Placental epithelial cell (primary cell): ENCODE measurements around the gene SERPINE1. TPM values are rescaled to one million over a fixed set of nuclear protein-coding genes. Genes with fewer than 3 reads are reported as not detected.

ENCODE experiments used
- small RNA-seq: library from RNA; depleted of rRNA; stranded (forward); fragments of <200 nt; gene quantifications from one replicate; pipeline ENCODE3, GENCODE V24; 2012
- total RNA-seq: library from RNA; depleted of rRNA; stranded (reverse); fragments of >200 nt; gene quantifications from 2 replicates; pipeline ENCODE4 v1.2.3, GENCODE V29; 2012

The SERPINE1 gene
- total RNA-seq = 183 and 2,094 TPM in 2 replicates

GRCh38 chr7:101126651-101127459 lies at the start of gene SERPINE1:
Gene SERPINE1 (plus strand): TSS chr7:101127104. CDS start chr7:101128394, 1,290 bp downstream.

GRCh38 chr7:101085162-101085964 lies 41.5 kb upstream of the SERPINE1 start, which contains the start of gene TRIM56:
Gene TRIM56 (plus strand): TSS chr7:101085481. CDS start chr7:101087313, 1,832 bp downstream.

DNA sequence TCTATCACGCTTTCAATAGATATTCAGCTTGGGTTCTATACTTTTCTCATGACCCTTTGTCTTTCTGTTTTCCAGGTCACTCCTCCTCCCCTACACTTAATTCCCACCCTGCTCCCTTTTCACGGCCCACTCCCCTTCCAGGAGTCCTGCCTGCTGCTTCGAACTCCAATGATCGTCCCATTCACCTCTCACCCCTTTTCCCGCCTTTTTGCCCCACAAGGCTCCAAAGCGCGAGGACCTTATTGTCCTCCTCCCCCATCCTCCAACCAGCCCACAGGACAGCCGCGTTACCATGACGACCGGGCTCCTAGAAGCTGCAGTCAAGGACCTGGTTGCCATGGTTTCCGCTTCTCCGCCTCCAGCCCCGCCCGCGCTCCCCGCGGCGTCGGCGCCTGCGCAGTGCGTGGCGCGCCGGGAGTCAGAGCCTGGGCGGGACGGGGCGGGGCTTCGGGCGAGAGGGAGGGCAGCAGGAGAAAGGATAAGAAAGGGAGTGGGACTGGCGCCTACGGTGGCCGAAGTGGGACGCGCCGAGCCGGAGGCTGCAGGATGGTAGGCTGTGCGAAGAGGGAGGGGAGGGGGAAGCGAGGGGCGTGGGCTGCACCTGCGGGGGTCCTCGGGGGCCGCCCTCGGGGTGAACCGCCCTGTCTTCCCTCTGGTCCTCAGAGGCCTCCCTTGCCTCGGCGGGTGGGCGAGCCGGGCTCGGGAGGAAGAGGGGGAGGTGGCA lies 27.2 kb downstream of the SERPINE1 start, which contains the start of gene AP1S1:
TSS of gene AP1S1 (plus strand) at position 508 of the 724 bp plus-strand sequence. CDS start at position 547, 39 bp downstream.

DNA sequence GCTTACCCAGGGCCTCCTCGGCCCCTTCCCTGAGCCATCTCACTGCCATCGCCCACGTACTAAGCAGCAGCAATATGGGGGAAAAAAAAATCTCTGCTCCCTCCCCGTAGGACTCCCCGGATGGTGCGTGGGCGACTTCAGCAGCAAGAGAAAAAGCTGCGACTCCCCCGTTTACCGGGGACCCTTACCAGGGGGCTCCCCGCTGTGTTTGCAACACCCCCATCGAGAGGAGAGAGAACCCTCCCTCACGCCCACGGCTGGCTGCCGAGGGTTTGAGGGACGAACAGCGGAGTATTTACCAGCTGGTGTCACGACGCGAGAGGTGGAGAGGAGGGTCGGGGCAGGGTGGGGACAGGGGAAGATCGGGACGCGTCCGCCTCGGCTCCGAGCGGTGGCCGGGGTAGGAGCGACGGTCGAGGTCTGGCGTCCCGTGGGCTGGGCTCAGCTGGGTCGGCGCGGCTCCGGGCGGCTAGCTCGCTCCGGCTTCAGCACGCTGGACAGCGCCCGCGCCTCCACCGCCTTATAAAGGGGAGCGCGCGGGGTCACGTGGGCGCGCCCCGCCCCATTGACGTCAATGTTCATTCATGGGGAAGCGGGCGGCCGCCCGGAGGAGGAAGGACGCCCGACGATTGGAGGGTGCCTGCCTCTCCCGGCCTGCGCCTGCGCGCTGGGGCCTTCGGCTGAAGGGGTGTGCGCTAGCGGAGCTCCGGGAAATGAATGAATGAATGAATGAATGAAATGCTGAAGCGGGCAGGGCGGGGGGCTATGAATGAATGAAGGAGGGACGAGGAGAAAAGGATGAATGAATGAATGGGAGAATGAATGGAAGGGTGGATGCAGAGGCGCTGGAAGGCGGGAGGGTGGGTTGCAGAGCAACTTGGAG lies 38.4 kb downstream of the SERPINE1 start, which contains the start of gene VGF:
TSS of gene VGF (minus strand) at position 495 of the 883 bp plus-strand sequence. CDS start 726 bp downstream, outside the sequence.

GRCh38 chr7:101180130-101180755 lies 53.3 kb downstream of the SERPINE1 start, which contains the start of gene NAT16:
Gene NAT16 (minus strand): TSS chr7:101180293. CDS start chr7:101174807, 5,486 bp downstream.

Small RNAs within 50 kb of the gene (small RNA-seq; reads per million reads assigned to genes)
- 0.12 reads per million for gene MIR4653

Other genes starting within 250 kb of the SERPINE1 start
- gene UFSP1, start 237.4 kb upstream of the SERPINE1 start, total RNA-seq = 9.3 and 11.0 TPM in 2 replicates
- gene ACHE, start 231.2 kb upstream of the SERPINE1 start, total RNA-seq = 1.5 and 2.0 TPM in 2 replicates
- under 0.01 TPM in 1 of 2 replicates, not detected in the other for gene MUC3A, start 177.6 kb upstream of the SERPINE1 start, total RNA-seq
- under 0.01 and 0.98 TPM in 2 replicates for gene MUC12, start 157.5 kb upstream of the SERPINE1 start, total RNA-seq
- not detected in 2 replicates for gene MUC17, start 107.0 kb upstream of the SERPINE1 start, total RNA-seq
- 19.6 and 28.6 TPM in 2 replicates for gene TRIM56, start 41.6 kb upstream of the SERPINE1 start, total RNA-seq
- gene AP1S1, start 27.4 kb downstream of the SERPINE1 start, total RNA-seq = 146 and 265 TPM in 2 replicates
- 0.39 and 0.76 TPM in 2 replicates for gene VGF, start 38.5 kb downstream of the SERPINE1 start, total RNA-seq
- gene NAT16, start 53.2 kb downstream of the SERPINE1 start, total RNA-seq = not detected in 2 replicates
- not detected in 2 replicates for gene MOGAT3, start 73.9 kb downstream of the SERPINE1 start, total RNA-seq
- 39.3 and 72.7 TPM in 2 replicates for gene PLOD3, start 90.5 kb downstream of the SERPINE1 start, total RNA-seq
- gene ZNHIT1, start 91.1 kb downstream of the SERPINE1 start, total RNA-seq = 70.3 and 84.2 TPM in 2 replicates
- 4.9 and 5.1 TPM in 2 replicates for gene CLDN15, start 110.7 kb downstream of the SERPINE1 start, total RNA-seq
- gene FIS1, start 118.0 kb downstream of the SERPINE1 start, total RNA-seq = 130 and 179 TPM in 2 replicates
- 20.9 and 36.1 TPM in 2 replicates for gene IFT22, start 194.7 kb downstream of the SERPINE1 start, total RNA-seq
- gene COL26A1, start 235.8 kb downstream of the SERPINE1 start, total RNA-seq = not detected in 2 replicates